Stimulated activated CD4-positive, alpha-beta T cell treated with anti-CD3 and anti-CD28 coated beads, Interleukin-4, amount 100 ng/mL, for 48 hours (primary cell): Measurements from ENCODE around the gene RPL22.
A peak's percentile ranks its signal among the peaks of the same experiment; 100 is the strongest.

Source experiments
- DNase-seq, 2 donors: peaks; one replicate each; pipeline ENCODE4 v3.0.0-alpha.2; 2020; ENCODE audit warnings: low read depth in 2 of 2

RPL22 gene

DNA sequence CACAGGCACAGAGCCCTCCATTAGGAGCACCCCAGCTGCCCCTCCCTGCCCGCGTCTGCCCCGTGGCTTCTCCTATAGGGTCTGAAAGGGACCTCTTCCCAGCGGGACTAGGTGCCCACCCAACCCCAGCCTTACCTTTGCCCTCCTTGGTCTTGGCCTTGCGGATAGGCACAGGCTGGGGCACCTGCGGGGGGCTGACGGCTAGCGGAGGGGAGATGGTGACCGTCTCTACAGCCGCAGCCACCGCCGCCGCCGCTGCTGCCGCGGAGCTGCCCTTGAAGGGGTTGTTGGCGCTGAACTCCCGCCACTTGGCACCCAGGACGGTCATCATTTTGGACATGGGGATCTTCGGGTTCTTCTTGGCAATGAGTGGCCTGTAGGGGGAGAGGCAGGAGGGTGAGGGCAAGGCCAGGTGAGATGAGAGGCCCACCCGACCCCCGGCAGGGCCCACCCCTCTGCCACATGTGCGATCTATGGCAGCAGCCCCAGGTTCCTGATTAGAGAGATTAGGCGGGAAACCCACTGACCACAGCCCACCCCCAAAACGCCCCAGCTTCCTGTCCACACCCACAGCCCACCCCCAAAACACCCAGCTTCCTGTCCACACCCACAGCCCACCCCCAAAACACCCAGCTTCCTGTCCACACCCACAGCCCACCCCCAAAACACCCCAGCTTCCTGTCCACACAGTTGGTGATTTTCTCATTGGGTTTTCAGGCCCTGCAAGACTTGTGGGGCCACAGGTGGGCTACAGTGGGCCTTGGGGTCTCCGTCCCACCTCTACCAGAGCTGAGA is 44.7 kb downstream of the RPL22 start:
- DNase-seq: no peak

- DNase-seq: no peak
Measured at GRCh38 chr1:6152882-6153281, 46.5 kb downstream of the RPL22 start.

- DNase-seq: no peak
Measured at GRCh38 chr1:6152181-6152580, 47.2 kb downstream of the RPL22 start.

- DNase-seq: no peak
Measured at GRCh38 chr1:6151291-6151822, 48.0 kb downstream of the RPL22 start.

DNA sequence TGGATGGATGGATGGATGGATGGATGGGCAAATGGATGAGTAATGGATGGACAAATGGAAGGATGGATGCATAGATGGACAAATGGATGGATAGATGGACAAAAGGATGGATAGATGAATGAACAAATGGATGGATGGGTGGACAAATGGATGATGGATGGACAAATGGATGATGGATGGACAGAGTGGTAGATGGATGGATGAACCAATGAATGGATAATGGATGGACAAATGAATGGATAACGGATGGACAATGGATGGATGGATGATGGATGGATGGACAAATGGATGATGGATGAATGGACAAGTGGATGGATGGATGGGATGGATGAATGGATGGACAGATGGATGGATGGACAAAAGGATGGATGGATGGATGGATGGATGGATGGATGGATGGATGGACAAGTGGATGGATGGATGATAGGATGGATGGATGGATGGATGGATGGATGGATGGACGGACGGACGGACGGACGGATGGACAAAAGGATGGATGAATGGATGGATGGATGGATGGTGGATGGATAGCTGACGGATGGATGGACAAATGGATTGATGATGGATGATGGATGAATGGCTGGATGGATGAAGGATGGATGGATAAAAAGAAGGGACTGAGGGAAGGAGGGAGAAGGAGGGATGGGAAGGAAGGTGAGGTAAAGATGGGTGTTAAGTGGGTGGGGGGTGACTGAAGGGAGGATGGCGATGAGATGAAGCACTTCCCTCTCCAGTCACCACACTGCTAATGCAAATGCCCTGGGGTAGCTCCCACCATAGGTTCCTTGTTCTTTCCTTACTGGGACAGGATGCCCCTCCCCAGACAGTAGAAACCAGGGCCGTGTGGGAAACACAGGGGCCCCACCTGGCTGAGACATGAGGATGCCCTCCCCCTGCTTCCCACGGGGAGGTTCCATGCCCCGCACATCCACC is 49.1 kb downstream of the RPL22 start:
- no peak for DNase-seq

DNA sequence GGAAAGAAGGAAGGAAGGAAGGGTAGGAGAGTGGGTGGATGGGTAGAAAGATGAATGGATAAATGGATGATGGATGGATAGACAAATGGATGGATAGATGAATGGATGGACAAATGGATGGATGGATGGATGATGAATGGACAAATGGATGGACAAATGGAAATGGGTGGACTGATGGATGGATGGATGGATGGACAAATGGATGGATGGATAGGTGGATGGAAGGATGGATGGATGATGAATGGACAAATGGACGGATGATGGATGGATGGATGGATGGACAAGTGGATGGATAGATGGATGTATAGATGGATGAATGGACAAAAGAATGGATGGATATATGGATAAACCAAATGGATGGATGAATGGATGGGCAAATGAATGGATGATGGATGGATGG is 49.8 kb downstream of the RPL22 start:
- DNase-seq: no peak

DNA sequence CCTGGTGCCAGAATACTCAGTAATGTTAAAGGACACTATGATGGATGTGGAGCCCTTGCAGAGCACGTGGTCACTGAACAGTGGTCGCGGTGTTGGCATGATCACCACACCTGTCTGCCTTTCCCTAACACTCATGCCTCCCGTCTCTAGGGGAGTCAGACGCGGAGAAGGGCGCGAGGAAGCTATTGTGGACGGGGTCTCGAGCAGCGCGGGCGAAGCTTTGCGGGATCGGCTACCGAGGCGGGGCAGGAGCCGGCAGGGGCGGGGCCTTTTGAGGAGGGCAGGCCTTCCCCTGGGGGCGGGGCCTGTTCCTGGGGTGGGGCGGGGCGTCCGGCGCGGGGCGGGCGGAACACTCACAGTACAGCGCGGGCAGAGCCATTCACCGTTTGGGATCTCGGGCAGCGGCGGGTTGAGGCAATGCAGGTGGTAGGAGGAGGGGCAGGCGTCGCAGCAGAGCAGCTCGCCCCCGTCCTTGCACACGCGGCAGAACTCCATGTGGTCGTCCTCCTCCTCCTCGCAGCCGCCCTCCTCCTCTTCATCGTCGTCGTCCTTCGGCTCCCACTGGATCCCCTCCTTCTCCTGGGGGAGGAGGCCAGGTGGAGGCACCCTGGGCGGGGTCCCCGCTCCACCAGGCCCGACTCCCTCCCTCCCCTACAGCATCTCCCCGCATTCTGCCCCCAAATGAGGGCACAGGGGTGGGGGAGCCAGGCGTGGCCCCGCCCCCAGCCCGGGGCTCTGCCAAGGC is 50.7 kb downstream of the RPL22 start:
- DNase-seq: peak; percentile 67 to 78

DNA sequence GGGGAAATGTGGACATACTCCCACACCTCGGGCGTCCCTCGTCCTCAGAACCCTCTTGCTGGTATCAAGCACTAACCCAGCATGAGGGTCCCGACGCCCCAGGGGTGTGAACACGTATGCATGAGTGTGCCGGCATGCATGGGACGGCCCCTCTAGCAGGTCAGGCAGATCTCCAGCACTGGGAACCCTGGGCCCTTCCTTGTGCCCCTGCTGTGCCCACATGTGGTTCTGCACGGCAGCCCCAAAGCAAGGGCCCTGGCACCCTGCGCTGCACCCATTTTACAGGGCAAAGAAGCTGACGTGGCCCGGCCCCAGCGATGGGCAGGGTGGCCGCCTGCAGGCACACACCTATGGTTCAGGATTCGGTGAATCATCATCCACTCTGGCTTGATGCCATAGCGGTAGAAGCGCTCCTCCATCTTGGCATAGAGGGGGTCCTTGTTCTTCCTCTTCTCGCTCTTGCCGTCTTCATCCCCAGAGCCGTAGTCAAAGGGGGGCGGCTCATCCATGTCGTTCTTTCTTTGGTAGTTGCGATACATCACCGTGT is 53.5 kb downstream of the RPL22 start:
- no peak for DNase-seq

DNA sequence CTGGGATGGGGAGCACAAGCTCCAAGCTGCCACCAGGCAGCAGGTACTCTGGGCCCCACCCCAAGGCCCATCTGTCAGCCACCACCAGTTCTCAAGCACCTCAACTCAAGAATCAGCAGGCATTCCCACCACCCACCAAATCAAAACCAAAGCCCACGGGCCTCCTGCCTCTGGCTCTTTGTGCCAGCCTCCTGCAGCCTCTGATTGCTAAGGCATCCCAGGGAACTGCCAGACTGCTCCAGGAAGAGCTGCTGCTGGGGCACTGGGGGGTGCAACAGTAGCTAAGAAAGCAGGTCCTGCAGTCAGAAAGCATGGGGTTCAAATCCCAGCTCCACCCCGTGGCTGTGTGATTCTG is 54.0 kb downstream of the RPL22 start:
- DNase-seq: no peak

- DNase-seq: no peak
Measured at GRCh38 chr1:6144647-6145395, 54.6 kb downstream of the RPL22 start.

- no peak for DNase-seq
Measured at GRCh38 chr1:6144175-6144574, 55.2 kb downstream of the RPL22 start.

- DNase-seq: no peak
Measured at GRCh38 chr1:6143395-6143794, 56.0 kb downstream of the RPL22 start.

DNA sequence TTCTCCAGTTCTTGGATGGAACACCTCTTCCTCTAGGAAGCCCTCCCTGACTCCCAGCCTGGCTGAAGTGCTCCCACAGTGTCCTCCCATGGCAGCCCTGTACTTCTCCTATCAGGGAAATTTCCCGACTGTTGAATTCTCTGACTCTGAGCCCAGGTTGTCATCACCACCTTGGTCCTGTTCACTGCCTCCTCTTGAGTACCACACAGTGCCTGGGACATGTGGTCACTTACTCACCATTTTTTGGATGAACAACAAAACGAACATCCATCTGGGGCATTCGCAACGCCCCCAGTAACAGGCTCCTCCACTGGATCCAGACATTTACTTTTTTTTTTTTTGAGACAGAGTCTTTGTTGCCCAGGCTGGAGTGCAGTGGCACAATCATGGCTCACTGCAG is 56.7 kb downstream of the RPL22 start:
- no peak for DNase-seq

DNA sequence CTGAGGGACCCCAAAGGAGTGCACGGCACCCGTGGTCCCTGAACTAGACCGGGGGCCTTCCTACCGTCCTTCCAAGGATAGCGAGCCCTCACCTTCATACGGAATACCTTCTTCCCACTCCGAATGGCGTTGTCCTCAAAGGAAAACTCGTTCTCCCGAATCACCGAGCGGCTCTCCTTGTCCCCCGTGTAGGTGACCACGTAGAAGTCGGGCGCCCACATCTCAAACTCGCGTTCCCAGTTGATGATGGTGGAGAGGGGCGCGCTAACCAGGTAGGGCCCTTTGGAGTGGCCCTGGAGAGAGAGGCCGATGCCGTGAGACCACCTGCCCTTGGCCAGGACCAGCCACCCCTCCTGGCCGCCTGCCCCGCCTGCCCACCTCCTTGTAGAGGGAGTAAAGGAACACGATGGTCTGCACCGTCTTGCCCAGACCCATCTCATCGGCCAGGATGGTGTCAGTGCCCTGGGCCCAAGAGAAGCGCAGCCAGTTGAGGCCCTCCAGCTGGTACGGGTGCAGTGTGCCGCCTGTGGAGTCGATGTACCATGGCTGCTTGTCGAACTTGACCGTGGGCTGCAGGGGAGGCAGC is 57.3 kb downstream of the RPL22 start:
- DNase-seq: no peak

- DNase-seq: peak in 1 of 2 donors; percentile 27
Measured at GRCh38 chr1:6141592-6141991, 57.8 kb downstream of the RPL22 start.

DNA sequence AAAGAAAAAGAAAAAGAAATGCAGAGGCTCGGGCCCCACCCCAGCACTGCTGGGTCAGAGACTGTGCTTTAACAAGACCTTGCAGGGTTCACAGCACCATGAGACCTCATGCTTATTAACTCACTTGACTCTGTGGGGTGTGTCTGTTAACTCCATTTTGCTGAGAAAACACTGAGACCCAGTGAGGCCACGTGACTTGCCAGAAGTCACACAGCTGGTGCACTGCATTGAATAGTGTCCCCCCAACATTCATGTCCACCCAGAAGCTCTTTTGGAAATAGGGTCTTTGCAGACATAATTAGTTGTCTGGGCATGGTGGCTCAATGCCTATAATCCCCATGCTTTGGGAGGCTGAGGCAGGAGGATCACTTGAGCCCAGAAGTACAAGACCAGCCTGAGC is 59.0 kb downstream of the RPL22 start:
- no peak for DNase-seq

DNA sequence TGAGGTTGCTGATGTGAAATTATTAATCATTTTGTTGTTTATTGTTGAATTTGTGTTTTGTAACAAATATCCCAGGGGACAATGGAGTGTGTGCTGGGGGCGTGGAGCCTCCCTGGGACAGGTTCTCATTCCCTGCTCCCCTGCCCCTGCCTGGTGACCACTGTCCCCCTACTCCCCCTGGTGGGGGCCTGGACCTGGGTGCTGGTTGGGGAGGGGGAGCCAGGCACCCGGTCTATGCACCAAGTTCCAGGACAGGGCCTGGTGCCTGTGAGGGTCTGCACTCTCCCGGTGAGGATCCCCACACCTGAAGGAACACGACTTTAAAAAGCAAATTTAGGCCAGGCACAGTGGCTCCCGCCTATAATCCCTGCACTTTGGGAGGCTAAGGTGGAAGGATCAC is 61.6 kb downstream of the RPL22 start:
- no peak for DNase-seq

DNA sequence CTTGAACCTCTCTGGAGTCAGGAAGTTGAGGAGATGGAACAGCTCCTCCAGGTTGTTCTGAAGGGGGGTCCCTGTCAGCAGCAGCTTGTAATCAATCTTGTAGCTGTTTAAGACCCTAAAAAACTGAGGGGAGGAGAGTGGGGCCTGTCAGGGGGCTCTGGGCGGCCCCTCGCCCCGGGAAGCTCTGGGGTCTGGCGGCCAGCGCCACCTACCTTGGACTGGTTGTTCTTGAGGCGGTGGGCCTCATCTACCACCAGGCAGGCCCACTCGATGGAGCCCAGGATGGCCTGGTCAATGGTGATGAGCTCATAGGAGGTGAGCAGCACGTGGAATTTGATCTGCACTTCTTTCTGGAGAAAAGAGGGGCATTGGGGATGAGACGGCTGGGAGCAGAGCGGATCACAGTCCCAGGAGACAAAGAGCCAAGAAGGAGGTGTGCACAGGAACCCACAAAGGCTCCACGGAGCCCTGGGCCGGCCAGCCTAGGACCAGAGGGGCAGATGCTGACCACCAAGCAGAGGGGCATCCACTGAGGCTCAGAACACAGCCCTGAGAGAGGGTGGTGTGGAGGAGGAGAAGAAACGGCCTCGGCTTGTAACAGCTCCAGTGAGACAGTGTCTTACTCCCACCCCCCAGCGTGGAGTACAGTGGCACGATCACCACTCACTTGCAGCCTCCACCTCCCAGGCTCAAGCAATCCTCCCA is 62.7 kb downstream of the RPL22 start:
- DNase-seq: no peak
